ENCODE measurements around the gene PLA1A.

- TF ChIP-seq, protein P1, sequence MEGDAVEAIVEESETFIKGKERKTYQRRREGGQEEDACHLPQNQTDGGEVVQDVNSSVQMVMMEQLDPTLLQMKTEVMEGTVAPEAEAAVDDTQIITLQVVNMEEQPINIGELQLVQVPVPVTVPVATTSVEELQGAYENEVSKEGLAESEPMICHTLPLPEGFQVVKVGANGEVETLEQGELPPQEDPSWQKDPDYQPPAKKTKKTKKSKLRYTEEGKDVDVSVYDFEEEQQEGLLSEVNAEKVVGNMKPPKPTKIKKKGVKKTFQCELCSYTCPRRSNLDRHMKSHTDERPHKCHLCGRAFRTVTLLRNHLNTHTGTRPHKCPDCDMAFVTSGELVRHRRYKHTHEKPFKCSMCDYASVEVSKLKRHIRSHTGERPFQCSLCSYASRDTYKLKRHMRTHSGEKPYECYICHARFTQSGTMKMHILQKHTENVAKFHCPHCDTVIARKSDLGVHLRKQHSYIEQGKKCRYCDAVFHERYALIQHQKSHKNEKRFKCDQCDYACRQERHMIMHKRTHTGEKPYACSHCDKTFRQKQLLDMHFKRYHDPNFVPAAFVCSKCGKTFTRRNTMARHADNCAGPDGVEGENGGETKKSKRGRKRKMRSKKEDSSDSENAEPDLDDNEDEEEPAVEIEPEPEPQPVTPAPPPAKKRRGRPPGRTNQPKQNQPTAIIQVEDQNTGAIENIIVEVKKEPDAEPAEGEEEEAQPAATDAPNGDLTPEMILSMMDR (IDR thresholded peaks at IDR 0.05), result no peak
- no peak for TF ChIP-seq POLR2A (IDR thresholded peaks at IDR 0.05)
Measured at GRCh38 chr3:119636891-119637611, 39.4 kb downstream of the PLA1A start.

Measured in prostate gland (tissue), 2 donors.